ENCODE data around the gene RSAD2. TPM values are rescaled to one million over a fixed set of nuclear protein-coding genes. Genes with fewer than 3 reads are reported as not detected.

Gene RSAD2
- polyA plus RNA-seq, 1 donor from 2014 or later: 1.2 TPM

DNA sequence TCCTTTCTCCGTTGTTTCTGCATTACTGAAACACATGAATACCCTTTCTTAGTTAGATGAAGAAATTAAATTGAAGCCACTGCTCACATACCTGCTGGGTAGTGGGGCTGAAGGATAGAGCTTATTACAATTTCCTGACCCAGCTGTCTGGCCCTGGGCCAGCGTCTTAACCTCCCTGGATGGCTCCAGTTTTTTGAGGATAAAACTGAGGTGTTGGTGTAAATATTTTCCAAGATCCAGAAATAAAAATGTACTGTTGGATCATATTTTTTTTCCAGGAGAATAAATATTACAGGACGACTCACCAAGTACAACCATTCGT lies 43.1 kb downstream of the RSAD2 start:
- TF ChIP-seq SMC3 (conservative IDR thresholded peaks at IDR 0.05; ENCODE audit: poor library complexity): no peak
- TF ChIP-seq EP300 (conservative IDR thresholded peaks at IDR 0.05; ENCODE audit: poor library complexity, severe bottlenecking): no peak
- TF ChIP-seq EZH2 (IDR thresholded peaks at IDR 0.05; ENCODE audit: borderline replicate concordance, insufficient read depth, low read length, poor library complexity, severe bottlenecking): no peak
- no peak for TF ChIP-seq POLR2AphosphoS5 (IDR thresholded peaks at IDR 0.05)
- Histone ChIP-seq H3K4me2 (ENCODE audit: low read length) (no peak overlapping the region), H4K20me1 (ENCODE audit: insufficient read depth) (no peaks in the 10 kb centered on the region), H2AFZ (ENCODE audit: low read depth, low read length) (no peak overlapping the region), H3K36me3 (ENCODE audit: insufficient read depth, low read length) (no peaks in the 10 kb centered on the region), H3K9ac (ENCODE audit: low read length) (no peak overlapping the region), H3K79me2 (replicated peaks; ENCODE audit: insufficient read depth, low read length) (peaks cover 49% of the 10 kb centered on the region), H3K4me3 (ENCODE audit: low read length) (no peak overlapping the region), H3K9me3 (ENCODE audit: low read length) (no peaks in the 10 kb centered on the region), H3K27ac (ENCODE audit: low read length) (no peak overlapping the region), H3K27me3 (ENCODE audit: insufficient read depth, low read depth, low read length) (no peaks in the 10 kb centered on the region), H3F3A (ENCODE audit: insufficient read depth, low read length, poor library complexity, severe bottlenecking) (no peaks in the 10 kb centered on the region), H3K9me2 (ENCODE audit: insufficient read depth, low read length) (no peaks in the 10 kb centered on the region)

DNA sequence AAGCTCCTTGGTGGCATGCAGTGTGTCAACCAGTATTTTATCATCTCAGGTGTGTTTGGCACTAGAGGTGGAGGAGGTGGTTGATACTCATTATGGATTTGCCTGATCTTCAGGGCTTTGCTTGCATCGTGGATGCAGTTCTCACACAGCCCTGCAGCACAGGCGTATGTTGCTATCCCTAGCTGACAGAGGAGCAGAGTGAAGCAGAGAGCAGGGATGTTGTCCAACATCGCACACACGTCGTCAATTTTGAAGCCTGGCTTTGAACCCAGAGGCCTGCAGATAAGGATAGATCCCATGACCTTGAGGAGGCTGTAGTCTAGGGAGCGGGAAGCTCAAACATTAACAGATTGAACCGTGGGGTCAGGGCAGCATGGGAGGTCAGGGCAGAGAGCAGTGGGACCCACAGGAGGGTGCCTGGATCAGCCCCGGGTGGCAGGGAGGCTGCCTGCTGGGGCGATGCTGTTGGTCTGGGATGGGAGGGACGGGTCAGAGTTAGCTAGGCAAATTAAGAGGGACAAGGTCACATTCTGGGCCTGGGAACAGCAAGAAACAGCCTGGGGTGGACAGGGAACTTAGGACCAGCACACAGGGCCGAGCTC lies 43.8 kb downstream of the RSAD2 start:
- H3K9ac ChIP-seq (ENCODE audit: low read length): no peak overlapping the region
- no peaks in the 10 kb centered on the region for H4K20me1 ChIP-seq (ENCODE audit: insufficient read depth)
- H3K79me2 ChIP-seq (replicated peaks; ENCODE audit: insufficient read depth, low read length): peaks cover 50% of the 10 kb centered on the region
- H3K4me3 ChIP-seq (ENCODE audit: low read length): no peak overlapping the region
- no peaks in the 10 kb centered on the region for H3K9me2 ChIP-seq (ENCODE audit: insufficient read depth, low read length)
- H3K27me3 ChIP-seq (ENCODE audit: insufficient read depth, low read depth, low read length): no peaks in the 10 kb centered on the region
- H3K9me3 ChIP-seq (ENCODE audit: low read length): no peaks in the 10 kb centered on the region
- H2AFZ ChIP-seq (ENCODE audit: low read depth, low read length): no peak overlapping the region
- H3K36me3 ChIP-seq (ENCODE audit: insufficient read depth, low read length): no peaks in the 10 kb centered on the region
- TF ChIP-seq, protein P1, sequence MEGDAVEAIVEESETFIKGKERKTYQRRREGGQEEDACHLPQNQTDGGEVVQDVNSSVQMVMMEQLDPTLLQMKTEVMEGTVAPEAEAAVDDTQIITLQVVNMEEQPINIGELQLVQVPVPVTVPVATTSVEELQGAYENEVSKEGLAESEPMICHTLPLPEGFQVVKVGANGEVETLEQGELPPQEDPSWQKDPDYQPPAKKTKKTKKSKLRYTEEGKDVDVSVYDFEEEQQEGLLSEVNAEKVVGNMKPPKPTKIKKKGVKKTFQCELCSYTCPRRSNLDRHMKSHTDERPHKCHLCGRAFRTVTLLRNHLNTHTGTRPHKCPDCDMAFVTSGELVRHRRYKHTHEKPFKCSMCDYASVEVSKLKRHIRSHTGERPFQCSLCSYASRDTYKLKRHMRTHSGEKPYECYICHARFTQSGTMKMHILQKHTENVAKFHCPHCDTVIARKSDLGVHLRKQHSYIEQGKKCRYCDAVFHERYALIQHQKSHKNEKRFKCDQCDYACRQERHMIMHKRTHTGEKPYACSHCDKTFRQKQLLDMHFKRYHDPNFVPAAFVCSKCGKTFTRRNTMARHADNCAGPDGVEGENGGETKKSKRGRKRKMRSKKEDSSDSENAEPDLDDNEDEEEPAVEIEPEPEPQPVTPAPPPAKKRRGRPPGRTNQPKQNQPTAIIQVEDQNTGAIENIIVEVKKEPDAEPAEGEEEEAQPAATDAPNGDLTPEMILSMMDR (IDR thresholded peaks at IDR 0.05; ENCODE audit: poor library complexity, severe bottlenecking): no peak
- no peak for TF ChIP-seq POLR2AphosphoS5 (IDR thresholded peaks at IDR 0.05)
- no peak for TF ChIP-seq TAF1 (IDR thresholded peaks at IDR 0.05; ENCODE audit: low read depth)
- no peak for TF ChIP-seq RAD21 (conservative IDR thresholded peaks at IDR 0.05)
- H3F3A ChIP-seq (ENCODE audit: insufficient read depth, low read length, poor library complexity, severe bottlenecking): no peaks in the 10 kb centered on the region
- H3K27ac ChIP-seq (ENCODE audit: low read length): no peak overlapping the region
- H3K4me2 ChIP-seq (ENCODE audit: low read length): no peak overlapping the region

DNA sequence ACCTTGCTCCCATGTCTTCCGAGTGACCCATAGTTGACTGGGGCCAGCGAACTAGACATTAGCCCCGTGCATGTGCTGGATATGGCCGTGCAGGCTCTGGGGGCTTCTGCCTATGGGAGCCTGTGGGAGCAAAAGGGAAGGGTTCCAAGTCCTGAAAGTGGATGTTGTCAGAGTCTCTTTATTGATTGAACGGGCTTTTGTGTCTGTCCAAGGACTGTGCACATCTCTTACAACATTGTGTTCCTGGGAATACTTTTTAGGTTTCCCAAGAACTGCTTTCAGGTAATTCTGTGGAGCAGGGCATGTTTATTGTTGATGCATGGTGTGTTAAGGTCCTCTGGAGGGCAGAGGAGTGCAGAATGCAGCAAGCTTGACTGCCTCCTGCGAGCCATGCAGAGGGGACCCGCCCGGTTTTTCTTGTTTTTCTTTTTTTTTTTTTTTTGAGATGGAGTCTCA lies 44.7 kb downstream of the RSAD2 start:
- Histone ChIP-seq H3K79me2 (replicated peaks; ENCODE audit: insufficient read depth, low read length) (peaks cover 51% of the 10 kb centered on the region), H3F3A (ENCODE audit: insufficient read depth, low read length, poor library complexity, severe bottlenecking) (no peaks in the 10 kb centered on the region), H2AFZ (ENCODE audit: low read depth, low read length) (no peak overlapping the region), H3K9me2 (ENCODE audit: insufficient read depth, low read length) (no peaks in the 10 kb centered on the region), H3K4me3 (ENCODE audit: low read length) (no peak overlapping the region), H3K4me2 (ENCODE audit: low read length) (no peak overlapping the region), H3K27me3 (ENCODE audit: insufficient read depth, low read depth, low read length) (no peaks in the 10 kb centered on the region), H4K20me1 (ENCODE audit: insufficient read depth) (no peaks in the 10 kb centered on the region), H3K36me3 (ENCODE audit: insufficient read depth, low read length) (no peaks in the 10 kb centered on the region), H3K9me3 (ENCODE audit: low read length) (no peaks in the 10 kb centered on the region), H3K9ac (ENCODE audit: low read length) (no peak overlapping the region), H3K27ac (ENCODE audit: low read length) (no peak overlapping the region)
- TF ChIP-seq EP300 (conservative IDR thresholded peaks at IDR 0.05; ENCODE audit: poor library complexity, severe bottlenecking) (no peak), EZH2 (IDR thresholded peaks at IDR 0.05; ENCODE audit: borderline replicate concordance, insufficient read depth, low read length, poor library complexity, severe bottlenecking) (no peak), TAF1 (IDR thresholded peaks at IDR 0.05; ENCODE audit: low read depth) (no peak), SMC3 (conservative IDR thresholded peaks at IDR 0.05; ENCODE audit: poor library complexity) (no peak), MXI1 (conservative IDR thresholded peaks at IDR 0.05; ENCODE audit: poor library complexity, severe bottlenecking) (no peak), POLR2AphosphoS5 (IDR thresholded peaks at IDR 0.05) (no peak), RAD21 (conservative IDR thresholded peaks at IDR 0.05) (no peak)
- TF ChIP-seq, protein P2, sequence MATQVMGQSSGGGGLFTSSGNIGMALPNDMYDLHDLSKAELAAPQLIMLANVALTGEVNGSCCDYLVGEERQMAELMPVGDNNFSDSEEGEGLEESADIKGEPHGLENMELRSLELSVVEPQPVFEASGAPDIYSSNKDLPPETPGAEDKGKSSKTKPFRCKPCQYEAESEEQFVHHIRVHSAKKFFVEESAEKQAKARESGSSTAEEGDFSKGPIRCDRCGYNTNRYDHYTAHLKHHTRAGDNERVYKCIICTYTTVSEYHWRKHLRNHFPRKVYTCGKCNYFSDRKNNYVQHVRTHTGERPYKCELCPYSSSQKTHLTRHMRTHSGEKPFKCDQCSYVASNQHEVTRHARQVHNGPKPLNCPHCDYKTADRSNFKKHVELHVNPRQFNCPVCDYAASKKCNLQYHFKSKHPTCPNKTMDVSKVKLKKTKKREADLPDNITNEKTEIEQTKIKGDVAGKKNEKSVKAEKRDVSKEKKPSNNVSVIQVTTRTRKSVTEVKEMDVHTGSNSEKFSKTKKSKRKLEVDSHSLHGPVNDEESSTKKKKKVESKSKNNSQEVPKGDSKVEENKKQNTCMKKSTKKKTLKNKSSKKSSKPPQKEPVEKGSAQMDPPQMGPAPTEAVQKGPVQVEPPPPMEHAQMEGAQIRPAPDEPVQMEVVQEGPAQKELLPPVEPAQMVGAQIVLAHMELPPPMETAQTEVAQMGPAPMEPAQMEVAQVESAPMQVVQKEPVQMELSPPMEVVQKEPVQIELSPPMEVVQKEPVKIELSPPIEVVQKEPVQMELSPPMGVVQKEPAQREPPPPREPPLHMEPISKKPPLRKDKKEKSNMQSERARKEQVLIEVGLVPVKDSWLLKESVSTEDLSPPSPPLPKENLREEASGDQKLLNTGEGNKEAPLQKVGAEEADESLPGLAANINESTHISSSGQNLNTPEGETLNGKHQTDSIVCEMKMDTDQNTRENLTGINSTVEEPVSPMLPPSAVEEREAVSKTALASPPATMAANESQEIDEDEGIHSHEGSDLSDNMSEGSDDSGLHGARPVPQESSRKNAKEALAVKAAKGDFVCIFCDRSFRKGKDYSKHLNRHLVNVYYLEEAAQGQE (IDR thresholded peaks at IDR 0.05; ENCODE audit: borderline replicate concordance): no peak
- TF ChIP-seq, protein P1 (IDR thresholded peaks at IDR 0.05; ENCODE audit: poor library complexity, severe bottlenecking): no peak

Measured in neural cell (in vitro differentiated cells).